HG02642 (cell line): ENCODE results near the gene ANKFN1.

Experiments
- ATAC-seq: cut with Tn5 transposase; IDR thresholded peaks from one replicate; pipeline ENCODE4 v1.9.1; 2021; ENCODE audit warnings: mild to moderate bottlenecking; ENCODE audit not compliant: unreplicated experiment, poor library complexity

Gene ANKFN1

DNA sequence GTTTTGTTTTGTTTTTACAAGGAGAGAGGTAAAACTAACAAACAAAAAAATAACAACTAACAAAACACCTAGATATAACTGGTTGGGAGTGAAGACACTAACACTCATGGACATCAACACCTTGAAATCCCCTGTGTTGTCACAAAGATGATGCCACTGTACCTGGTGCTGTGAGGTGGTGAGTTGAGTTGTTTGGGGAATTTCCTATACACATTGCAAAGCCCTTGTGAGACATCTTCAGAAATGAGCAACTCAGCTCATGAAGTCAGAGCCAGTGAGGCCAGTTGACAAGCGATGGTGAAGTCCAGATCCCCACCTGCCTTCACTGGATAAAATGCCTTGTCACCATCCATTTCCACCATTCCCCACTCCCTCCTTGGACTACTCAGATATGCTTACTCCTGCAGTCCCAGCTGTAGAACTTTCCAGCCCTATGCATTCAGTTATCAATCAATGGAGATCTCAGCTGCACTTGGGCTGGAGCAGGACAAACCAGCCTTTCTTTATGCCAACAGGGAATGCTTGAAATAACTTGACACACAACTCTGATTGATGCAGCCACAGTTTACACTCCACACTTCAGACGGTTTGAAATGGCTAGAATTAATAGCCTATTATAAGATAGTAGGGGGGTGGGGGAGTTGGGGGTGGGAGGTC is 22.2 kb downstream of the ANKFN1 start:
- no peak for ATAC-seq

DNA sequence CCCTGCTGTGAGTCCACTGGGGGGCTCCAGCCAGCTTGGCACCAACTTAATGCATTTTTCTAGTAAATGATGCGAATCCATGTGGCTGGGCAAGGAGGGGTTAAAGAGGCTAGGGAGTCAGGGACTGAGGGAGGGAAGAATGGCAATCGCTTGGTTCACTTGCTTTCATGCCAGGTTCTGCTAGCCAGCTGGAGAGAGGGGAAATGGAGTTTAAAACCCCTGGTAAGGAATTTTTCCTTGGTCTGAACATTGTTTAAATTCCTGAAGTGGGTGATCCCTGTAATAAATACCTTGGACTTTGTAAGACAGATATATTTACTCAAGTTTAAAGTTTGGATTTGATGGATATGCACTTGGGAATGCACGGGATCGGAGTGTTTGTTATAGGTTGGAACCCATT is 22.8 kb downstream of the ANKFN1 start:
- no peak for ATAC-seq

DNA sequence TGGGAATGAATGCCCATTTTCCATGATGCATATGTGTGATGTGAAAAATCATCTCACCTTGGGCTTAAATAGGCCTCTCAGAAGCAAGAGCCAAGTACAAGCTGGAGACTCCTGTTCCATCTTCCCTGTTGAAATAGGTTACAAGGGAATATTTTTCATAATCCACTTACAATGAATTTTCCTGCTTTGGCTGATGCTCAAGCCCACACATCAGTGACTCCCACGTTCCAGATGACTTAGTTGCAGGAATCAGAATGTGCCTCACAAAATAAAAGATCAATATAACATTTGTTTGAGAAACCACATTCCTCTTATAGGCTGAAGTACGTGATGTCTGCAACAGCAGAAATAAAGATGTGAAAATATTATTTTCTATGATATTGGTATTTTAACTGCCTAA is 24.1 kb downstream of the ANKFN1 start:
- no peak for ATAC-seq

DNA sequence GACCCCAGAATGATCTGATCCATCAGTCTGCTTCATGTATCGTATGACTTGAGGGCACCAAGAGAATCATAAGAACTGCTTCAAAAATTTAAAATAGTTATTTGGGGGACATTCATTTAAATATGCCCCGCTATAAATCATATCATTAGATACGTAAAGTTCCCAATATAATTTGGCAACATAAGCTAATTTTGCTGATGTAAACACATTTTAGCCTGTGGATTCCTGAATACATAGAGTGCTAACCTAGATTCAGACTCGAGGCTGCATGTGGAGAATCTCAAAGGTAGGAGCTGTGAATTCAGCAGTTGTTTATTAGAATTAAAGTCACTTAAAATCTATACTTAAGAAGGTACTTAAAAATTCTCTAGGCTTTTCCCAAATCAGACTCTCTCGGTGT is 24.9 kb downstream of the ANKFN1 start:
- no peak for ATAC-seq

DNA sequence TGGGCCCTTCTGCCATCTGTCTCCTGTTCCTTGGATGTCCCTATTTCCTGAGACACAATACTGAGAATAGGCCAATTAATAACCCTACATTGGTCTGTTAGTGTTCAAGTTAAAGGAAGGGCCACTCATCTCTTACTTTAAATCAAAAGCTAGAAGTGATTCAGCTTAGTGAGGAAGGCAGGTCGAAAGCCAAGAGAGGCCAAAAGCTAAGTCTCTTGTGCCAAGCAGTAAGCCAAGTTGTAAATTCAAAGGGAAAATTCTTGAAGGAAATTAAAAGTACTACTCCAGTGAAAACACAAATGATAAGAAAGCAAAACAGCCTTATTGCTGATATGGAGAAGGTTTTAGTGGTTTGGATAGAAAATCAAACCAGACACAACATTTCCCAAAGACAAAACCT is 28.8 kb downstream of the ANKFN1 start:
- no peak for ATAC-seq

DNA sequence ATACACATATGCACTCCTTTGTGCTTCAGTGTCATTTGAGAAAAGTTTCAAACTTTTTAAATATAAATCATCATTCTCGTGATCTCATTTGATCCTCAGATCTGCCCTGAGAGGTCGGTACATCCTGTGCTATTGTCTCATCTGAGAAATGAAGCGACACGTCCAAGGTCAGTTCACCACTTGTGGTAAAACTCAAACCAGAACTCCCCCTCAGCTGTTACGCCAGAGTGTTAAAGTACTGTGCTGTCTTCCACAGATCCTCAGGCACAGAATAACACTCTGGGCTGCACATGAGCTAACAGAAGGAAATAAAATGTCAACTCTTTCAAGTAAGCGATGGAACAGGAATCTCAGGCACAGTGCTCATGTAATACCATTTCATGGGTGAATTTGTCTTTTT is 31.4 kb downstream of the ANKFN1 start:
- ATAC-seq: no peak

DNA sequence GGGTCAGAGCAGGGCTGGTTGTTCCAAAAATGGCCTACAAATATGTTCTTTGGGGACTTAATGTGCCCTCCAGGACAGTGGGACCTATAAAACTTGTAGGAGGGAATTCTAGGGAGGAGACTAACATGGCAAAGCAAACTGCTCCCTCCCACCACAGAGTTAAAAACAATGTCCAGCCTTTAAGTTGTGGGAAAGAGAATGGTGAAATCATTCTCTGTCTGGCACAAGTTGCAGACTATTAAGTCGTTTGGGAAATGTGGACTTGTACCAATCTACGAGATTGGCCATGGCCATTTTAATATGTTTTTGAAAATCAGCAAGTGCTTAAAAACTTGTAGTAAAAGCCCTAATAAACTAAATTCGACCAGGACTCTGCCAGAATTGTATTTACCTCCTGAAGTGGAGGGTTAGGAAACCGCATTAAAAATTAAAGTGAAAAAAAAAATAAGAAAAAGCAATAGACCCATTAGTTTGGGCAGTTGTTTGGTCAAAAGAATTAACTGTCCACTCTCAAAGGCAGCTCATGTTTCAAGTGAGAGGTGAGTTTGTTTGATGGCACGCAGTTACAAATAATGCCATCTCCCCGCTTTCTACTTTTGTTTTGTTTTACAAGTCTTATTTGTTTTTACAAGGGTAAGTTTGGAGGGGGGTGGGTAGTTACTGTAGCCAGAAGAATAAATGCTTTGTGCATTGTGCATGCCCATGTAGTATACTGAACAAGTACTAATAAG is 32.4 kb downstream of the ANKFN1 start:
- no peak for ATAC-seq

DNA sequence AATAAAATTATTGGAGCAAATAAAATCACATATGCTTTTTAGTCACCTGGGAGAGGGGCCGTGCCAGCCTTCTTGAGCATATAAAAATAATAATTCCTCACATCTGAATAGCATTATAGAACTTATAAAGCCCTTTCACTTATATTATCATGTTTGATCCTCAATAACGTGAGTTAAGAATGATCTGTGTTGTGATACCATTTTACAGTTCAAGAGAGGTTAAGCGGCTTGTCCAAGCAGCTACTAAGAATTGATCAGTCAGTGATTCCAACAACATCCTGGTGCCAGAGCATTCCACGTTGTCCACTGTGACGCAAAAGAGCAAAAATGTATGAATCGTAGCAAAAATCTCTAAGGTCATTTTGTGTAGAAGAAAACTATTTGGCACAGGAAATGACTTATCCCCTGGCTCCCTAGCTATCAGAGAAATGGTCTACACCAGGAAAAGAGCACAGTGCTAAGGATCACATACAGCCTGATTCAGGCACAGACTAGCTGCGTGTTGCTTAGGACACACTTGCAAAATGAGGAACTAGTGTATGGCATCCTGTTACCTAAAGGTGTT is 33.0 kb downstream of the ANKFN1 start:
- no peak for ATAC-seq

DNA sequence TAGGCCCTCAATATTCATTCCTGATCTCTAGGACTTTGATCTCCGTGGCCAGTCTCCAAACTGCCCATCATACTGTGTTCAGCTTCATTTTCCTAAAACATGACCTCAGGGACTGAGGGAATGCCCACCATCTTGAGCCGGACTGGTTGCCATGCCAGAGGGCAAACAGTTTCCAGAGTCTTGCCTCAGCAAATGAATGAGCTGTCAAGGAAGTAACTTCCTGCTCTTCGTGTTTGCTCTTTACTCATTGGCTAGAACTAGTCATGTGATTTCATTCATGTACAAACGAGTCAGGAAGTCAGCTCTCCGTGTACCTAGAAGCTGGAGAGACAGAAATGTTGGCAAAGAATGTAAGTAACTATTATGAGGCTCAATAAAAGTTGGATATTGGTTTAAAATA is 50.2 kb downstream of the ANKFN1 start:
- no peak for ATAC-seq

DNA sequence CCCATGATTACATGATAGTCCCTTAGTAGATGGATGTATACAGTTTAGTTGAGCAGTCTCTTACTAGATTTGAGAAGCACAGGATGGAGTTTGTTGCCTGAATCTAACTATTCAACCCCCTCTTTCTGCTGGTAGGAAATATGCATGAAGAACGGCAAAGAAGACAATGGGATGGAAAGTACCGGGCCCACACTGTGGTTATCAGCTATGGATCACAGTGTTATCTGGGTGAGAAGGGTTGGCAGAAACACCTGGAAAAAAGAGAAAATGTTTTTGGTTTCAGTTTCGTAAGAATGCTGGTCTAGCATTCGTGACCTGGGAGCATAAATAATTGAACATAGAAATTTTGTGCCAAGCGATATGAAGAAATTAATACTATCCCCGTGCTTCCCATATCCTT is 53.1 kb downstream of the ANKFN1 start:
- no peak for ATAC-seq

DNA sequence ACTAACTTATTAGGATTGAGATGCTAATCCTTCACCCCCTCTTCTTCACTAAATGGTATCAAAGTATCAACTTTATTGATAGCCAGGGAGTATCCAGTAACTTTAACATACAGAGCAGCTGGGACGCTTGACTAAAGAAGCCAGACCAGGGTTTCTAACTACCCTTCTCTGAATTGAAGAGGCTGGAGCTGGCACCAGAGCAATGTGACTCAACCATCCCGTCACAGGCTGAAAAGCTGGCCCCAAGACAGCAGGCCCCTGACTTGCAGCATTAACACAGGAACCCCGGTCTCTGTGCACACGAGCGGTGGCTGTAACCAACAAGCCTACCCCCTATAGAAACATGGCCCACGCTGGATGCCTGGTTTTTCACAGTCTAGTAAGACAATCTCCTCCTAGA is 59.8 kb downstream of the ANKFN1 start:
- ATAC-seq: no peak

DNA sequence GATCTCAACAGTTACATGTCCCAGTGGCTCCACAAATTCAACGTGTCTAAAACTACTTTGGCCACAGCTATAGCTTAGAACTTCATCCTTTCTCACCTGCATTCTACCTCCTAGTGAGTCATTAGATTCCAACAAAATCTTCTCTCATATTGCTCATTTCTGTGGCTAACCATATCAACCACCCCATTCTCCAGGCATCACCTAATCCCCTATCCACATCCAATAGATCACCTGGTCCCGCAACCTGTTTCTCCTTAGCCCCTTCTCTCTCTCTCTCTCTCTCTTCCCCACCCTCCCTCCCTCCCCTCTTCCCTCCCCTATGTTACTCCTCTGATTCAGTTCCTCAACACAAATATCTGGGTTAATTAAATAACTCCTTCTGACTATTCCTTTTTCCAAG is 64.6 kb downstream of the ANKFN1 start:
- no peak for ATAC-seq

DNA sequence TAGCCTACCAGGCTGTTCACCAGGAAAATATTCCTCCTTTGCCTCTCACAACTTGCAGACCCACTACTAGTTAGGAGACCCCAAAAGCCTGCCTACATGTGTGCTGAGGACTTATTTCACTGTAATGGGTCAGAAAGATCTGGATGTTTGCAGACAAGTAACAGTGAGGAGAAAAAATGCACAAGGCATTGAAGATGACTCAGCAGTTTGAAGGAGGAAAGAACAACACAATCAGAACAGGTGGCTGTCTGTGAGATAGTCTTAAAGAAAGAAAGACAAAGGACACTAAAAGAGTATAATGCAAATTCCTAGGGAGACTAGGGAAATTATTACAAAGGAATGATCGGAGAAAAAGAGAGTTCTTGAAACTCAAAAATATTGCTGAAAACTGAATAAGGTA is 69.0 kb downstream of the ANKFN1 start:
- no peak for ATAC-seq

DNA sequence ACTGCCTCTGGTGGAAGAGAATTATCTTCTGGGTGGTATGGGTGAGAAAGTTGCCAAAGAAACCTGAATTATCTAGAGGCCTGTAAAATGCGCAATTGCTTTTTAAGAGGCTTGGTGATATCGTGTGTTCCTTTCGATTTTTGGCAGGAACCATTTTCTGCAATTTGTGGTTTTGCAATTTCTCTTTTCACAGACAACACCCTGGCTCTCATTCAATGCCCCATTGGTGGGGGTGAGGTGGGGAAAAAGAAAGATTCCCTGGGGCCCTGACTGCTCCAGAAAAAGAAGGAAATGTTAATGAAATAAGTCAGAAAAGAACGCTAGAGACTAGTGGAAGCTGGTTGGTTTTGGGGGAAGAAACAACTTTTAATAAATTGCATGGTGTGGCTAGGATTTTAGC is 77.4 kb downstream of the ANKFN1 start:
- ATAC-seq: no peak

DNA sequence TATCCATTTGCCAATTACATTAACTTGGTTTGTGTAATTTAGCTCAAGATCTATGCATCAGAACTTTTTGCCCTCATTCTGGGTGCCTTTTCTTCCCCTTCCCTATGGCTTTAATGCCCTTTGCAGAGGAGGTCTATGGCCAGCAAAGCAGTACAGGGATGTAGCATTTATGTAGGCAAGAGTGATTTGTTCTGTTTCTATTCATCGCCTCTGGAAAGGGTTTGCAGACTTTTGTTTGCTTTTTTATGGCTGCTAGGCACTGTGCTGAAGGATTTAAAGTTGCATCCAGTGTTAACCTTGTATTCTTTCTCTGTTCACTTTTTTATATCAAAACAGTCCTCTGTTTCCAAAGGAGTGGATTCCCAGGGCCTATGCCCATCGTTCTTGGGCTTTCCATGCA is 78.0 kb downstream of the ANKFN1 start:
- no peak for ATAC-seq

DNA sequence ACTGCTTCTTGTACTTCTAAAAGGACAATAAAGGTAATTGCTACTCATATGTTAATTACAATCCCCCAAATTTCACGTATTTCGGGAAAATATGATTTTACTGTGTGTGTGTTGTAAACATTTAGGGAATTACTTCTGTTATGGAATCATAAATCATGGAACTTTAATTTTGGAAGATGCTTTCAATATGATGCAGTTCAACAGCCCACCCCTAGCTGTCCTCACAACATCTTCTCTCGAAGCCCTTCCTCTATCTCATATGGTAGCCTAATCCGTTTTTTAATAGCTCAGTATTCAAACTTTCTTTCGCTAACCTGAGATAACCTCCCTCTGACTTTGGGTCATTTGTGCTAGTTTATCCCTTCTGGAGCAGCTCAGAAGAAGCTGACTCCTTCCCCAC is 78.4 kb downstream of the ANKFN1 start:
- ATAC-seq: no peak

DNA sequence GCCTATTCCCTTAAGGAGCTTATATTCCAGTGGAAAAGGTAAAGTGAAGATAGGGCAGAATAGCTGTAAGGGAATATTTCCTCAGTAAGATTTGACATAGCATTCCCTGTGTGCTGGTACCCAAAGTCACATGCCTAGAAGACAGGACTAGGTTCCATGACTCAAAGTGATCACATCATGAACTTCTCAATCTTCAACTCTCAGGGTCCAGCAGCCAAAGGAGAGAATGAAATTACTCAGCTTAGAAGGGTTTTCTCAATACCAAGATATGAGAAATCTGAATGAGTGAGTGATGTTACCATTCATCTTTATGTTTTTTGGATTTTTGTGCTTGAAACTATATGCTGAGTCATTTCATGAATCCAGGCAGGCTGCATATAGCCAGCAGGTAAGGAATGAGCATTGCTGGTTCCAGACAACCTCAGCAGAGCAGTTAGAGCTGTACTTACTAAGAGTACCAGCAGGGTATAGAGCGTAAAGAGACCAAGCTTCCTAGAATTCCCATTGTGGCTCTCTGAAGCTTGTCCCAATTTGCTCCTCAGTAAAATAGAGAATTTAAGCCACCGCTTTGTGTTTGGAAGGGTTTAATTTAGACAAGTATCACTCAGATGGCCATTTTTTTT is 91.1 kb downstream of the ANKFN1 start:
- no peak for ATAC-seq

DNA sequence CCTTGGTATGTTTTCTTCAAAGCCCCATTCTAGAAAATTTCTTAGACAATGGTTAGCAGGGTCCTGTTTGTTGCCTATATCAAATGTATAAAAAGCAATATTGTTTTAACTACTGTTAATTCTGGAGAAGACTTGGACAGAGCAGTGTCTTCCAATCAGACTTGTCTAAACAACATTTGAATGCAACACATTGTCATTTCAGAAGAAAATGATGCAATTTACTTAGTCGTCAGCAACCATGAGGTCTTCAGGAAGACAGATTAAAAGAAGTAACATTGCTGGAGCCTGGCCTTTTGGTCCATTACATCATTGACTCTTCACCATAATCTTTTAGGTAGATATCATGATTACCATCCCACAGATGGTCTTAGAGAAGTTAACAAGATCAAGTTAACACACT is 94.5 kb downstream of the ANKFN1 start:
- ATAC-seq: no peak

DNA sequence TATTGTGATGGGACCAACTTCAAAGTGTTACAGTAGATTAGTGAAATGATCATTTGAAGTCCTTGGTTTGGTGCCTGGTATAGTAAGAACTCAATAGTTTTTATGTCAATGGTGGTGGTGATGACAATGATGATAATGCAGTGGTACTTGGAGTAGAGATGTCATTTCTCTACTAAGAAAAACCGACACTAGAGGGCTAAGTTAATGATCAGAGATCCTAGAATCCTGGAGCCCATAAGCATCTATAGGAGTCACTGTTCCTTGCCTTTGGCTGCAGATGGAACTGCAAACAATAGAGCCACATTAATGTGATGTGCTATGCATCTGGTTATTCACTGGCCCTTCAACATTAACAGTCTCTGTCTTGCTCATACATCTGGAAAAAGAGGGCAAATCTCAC is 103.8 kb downstream of the ANKFN1 start:
- no peak for ATAC-seq

DNA sequence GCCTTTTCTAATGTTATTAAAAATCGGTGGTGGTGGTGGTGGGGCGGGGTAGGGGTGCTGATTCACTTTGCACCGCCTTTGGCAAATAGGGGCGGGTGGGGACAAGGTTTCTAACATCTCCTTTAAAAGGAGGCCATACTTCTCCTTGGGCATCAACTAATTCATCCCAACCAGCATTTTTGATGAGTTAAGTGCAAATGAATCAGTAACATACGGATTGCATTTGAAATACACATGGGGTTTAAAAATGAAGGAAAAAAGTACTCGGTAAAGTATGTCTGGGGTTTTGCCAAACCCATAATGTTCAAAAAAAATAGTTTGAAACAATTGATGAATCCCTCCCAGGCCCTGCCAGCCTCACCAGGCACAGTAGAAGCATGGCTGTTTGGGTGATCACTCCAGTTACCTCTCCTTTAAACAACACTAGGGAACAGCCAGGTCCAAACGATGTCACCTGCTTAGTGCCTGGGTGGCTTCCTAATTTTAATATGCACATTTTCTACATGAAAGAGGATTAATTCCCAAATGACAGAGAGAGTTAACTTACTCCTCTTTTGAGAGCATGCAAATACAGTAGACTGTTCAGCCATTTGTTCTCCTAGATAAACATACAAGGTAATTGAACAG is 107.2 kb downstream of the ANKFN1 start:
- no peak for ATAC-seq

DNA sequence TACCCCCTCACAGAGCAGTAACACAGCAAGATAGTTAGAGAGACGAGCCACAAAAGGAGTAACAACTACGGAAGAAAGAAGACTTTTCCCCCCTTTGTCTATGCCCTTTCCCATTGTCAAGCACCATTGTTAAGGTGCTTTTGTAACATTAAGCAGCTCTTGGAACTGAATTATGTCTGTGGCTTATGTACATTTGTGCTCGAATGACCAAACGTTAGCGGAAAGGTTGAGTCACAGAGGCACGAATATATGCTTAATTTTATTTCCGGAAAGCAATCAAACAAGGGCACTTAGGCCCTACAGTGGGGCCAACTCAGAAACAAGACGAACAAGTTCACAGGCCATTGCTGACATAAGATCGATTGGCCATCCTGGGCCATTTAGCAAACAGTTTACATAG is 109.5 kb downstream of the ANKFN1 start:
- no peak for ATAC-seq
